Ishikawa (cell line): ENCODE measurements around the gene ANAPC13.

Experiments used
- REST ChIP-seq: IDR thresholded peaks from 2 replicates; pipeline ENCODE4 v1.6.1; 2012; ENCODE audit warnings: low read depth, mild to moderate bottlenecking
- TEAD4 ChIP-seq: IDR thresholded peaks from 2 replicates; pipeline ENCODE4 v1.6.1; 2012
- YY1 ChIP-seq: IDR thresholded peaks from 2 replicates; pipeline ENCODE4 v1.6.1; 2012; ENCODE audit warnings: low read depth

GRCh38 chr3:134476306-134476705 lies 9.5 kb downstream of the ANAPC13 start:
- no peak for TF ChIP-seq TEAD4
- TF ChIP-seq YY1 = no peak
- no peak for TF ChIP-seq REST
